ENCODE data around the gene KATNAL1. TPM values are rescaled to one million over a fixed set of nuclear protein-coding genes. Genes with fewer than 3 reads are reported as not detected.

The KATNAL1 gene
- total RNA-seq, 1 donor = 15.9 TPM

GRCh38 chr13:30173303-30173610 is 134.1 kb downstream of the KATNAL1 start:
- H3K9me3 ChIP-seq (ENCODE audit: low read depth, low read length) = no peaks in the 10 kb centered on the region
- TF ChIP-seq CTCF (IDR thresholded peaks at IDR 0.05; ENCODE audit: extremely low read depth, low read depth, low read length) = no peak
- no peak overlapping the region for H3K27ac ChIP-seq (ENCODE audit: low read depth, low read length)
- no peak overlapping the region for H2AFZ ChIP-seq (ENCODE audit: low read length)
- DNase-seq (ENCODE audit: insufficient read length, low spot score, missing footprints) = no peak
- H4K20me1 ChIP-seq (ENCODE audit: insufficient read depth, low read length) = no peaks in the 10 kb centered on the region
- no peaks in the 10 kb centered on the region for H3K79me2 ChIP-seq (ENCODE audit: insufficient read depth, low read length)
- no peak overlapping the region for H3K4me3 ChIP-seq (ENCODE audit: insufficient read depth, low read length)
- no peaks in the 10 kb centered on the region for H3K4me1 ChIP-seq (ENCODE audit: insufficient read depth, low read length)
- H3K27me3 ChIP-seq (ENCODE audit: insufficient read depth, low read length) = no peaks in the 10 kb centered on the region
- no peaks in the 10 kb centered on the region for H3K36me3 ChIP-seq (ENCODE audit: insufficient read depth, low read length)
- no peak overlapping the region for H3K4me2 ChIP-seq (ENCODE audit: insufficient read depth, low read length)

DNA sequence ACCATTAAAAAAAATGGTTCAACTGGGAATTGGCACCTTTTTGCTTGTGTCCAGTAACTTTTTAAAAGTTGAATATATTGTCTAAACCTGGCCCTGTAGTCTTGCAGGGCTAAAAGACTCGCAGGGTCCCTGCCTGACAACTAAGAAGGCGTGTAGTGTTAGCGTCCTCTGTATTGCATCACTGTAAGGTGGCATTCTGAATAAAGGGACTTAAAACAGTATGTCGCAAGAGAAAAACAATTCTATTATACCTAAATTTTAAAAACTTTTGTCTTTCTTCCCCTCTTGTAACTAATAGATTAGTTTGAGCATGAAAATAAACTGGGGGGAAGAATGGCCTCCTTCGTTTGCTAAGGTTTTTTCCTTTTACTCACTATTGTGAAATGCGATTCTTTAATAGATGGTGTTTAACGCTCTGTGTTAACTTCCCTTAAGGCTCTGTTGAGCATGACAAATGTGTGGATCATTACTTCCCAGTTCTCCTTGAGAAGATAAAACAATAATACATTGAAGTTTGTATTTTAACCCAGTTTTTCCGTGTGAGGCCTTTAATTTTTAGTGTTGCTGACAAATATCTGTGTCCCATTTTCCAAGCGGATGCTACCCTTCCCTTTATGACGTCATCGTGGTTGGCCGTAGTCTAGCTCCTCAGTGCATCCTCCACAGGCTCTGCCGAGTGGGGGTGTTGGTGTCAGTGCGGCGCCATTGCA is 134.6 kb downstream of the KATNAL1 start:
- Histone ChIP-seq H4K20me1 (ENCODE audit: insufficient read depth, low read length) (no peaks in the 10 kb centered on the region), H3K27ac (ENCODE audit: low read depth, low read length) (no peak overlapping the region), H3K9me3 (ENCODE audit: low read depth, low read length) (no peaks in the 10 kb centered on the region), H3K27me3 (ENCODE audit: insufficient read depth, low read length) (no peaks in the 10 kb centered on the region), H3K4me2 (ENCODE audit: insufficient read depth, low read length) (no peak overlapping the region), H3K4me1 (ENCODE audit: insufficient read depth, low read length) (no peaks in the 10 kb centered on the region), H3K4me3 (ENCODE audit: insufficient read depth, low read length) (no peak overlapping the region), H2AFZ (ENCODE audit: low read length) (no peak overlapping the region), H3K36me3 (ENCODE audit: insufficient read depth, low read length) (no peaks in the 10 kb centered on the region), H3K79me2 (ENCODE audit: insufficient read depth, low read length) (no peaks in the 10 kb centered on the region)
- no peak for DNase-seq (ENCODE audit: insufficient read length, low spot score, missing footprints)
- no peak for TF ChIP-seq CTCF (IDR thresholded peaks at IDR 0.05; ENCODE audit: extremely low read depth, low read depth, low read length)

GRCh38 chr13:30170569-30170968 is 136.8 kb downstream of the KATNAL1 start:
- H3K4me3 ChIP-seq (ENCODE audit: insufficient read depth, low read length) = no peak overlapping the region
- H3K4me1 ChIP-seq (ENCODE audit: insufficient read depth, low read length) = no peaks in the 10 kb centered on the region
- H3K36me3 ChIP-seq (ENCODE audit: insufficient read depth, low read length) = no peaks in the 10 kb centered on the region
- no peak overlapping the region for H2AFZ ChIP-seq (ENCODE audit: low read length)
- TF ChIP-seq CTCF (IDR thresholded peaks at IDR 0.05; ENCODE audit: extremely low read depth, low read depth, low read length) = no peak
- H3K27me3 ChIP-seq (ENCODE audit: insufficient read depth, low read length) = peaks cover 7% of the 10 kb centered on the region
- no peaks in the 10 kb centered on the region for H3K9me3 ChIP-seq (ENCODE audit: low read depth, low read length)
- H3K4me2 ChIP-seq (ENCODE audit: insufficient read depth, low read length) = no peak overlapping the region
- H3K27ac ChIP-seq (ENCODE audit: low read depth, low read length) = no peak overlapping the region
- H3K79me2 ChIP-seq (ENCODE audit: insufficient read depth, low read length) = no peaks in the 10 kb centered on the region
- DNase-seq (ENCODE audit: insufficient read length, low spot score, missing footprints) = no peak
- H4K20me1 ChIP-seq (ENCODE audit: insufficient read depth, low read length) = no peaks in the 10 kb centered on the region

GRCh38 chr13:30169442-30169841 is 137.9 kb downstream of the KATNAL1 start:
- no peak for TF ChIP-seq CTCF (IDR thresholded peaks at IDR 0.05; ENCODE audit: extremely low read depth, low read depth, low read length)
- no peak overlapping the region for H3K27ac ChIP-seq (ENCODE audit: low read depth, low read length)
- no peak for DNase-seq (ENCODE audit: insufficient read length, low spot score, missing footprints)
- H3K9me3 ChIP-seq (ENCODE audit: low read depth, low read length) = no peaks in the 10 kb centered on the region
- H3K27me3 ChIP-seq (ENCODE audit: insufficient read depth, low read length) = peaks cover 11% of the 10 kb centered on the region
- H3K36me3 ChIP-seq (ENCODE audit: insufficient read depth, low read length) = no peaks in the 10 kb centered on the region
- H3K4me2 ChIP-seq (ENCODE audit: insufficient read depth, low read length) = peak overlapping the region; percentile 36
- H3K4me3 ChIP-seq (ENCODE audit: insufficient read depth, low read length) = no peak overlapping the region
- H4K20me1 ChIP-seq (ENCODE audit: insufficient read depth, low read length) = no peaks in the 10 kb centered on the region
- no peak overlapping the region for H2AFZ ChIP-seq (ENCODE audit: low read length)
- H3K4me1 ChIP-seq (ENCODE audit: insufficient read depth, low read length) = no peaks in the 10 kb centered on the region
- H3K79me2 ChIP-seq (ENCODE audit: insufficient read depth, low read length) = no peaks in the 10 kb centered on the region

Measured in osteoblast (primary cell).